H1 (cell line): Measurements from ENCODE around the gene WWC2.

Experiments
- CHD2 ChIP-seq: IDR thresholded peaks from 2 replicates; pipeline ENCODE4 v1.6.1; 2012; ENCODE audit warnings: low read length, improper control_type of control experiment
- EZH2 ChIP-seq: fragments of 200-600 bp; sonication (generic); IDR thresholded peaks from 2 replicates; pipeline ENCODE4 v1.7.1; 2012; ENCODE audit warnings: low read depth, mild to moderate bottlenecking, moderate library complexity, low read length, inconsistent platforms; ENCODE audit not compliant: severe bottlenecking
- KDM1A ChIP-seq: fragments of 200-600, 300-600 bp; sonication (generic); IDR thresholded peaks from 2 replicates; pipeline ENCODE4 v1.7.1; 2016; ENCODE audit warnings: mild to moderate bottlenecking, low read length, borderline replicate concordance
- POLR2AphosphoS5 ChIP-seq: IDR thresholded peaks from 2 replicates; pipeline ENCODE4 v1.6.1; 2011; ENCODE audit warnings: low read depth, low read length
- RFX5 ChIP-seq: IDR thresholded peaks from 2 replicates; pipeline ENCODE4 v1.6.1; 2011; ENCODE audit warnings: low read depth, low read length, improper control_type of control experiment, borderline replicate concordance
- ZNF274 ChIP-seq: IDR thresholded peaks from 2 replicates; pipeline ENCODE4 v1.7.0; 2012; ENCODE audit warnings: low read length, borderline replicate concordance; ENCODE audit errors: extremely low read depth
- TF ChIP-seq, protein P1 (sequence below): IDR thresholded peaks from 2 replicates; pipeline ENCODE4 v1.6.1; 2011; ENCODE audit warnings: low read depth, mild to moderate bottlenecking, low read length; ENCODE audit not compliant: insufficient read depth
- TF ChIP-seq, protein P2 (sequence below), 3 experiments: IDR thresholded peaks; 1 replicate in 2 of 3; 2 replicates in 1 of 3; pipeline versions ENCODE4 v1.5.1 to v1.6.1; 2011; ENCODE audit warnings: low read length in 3 of 3, mild to moderate bottlenecking in 3 of 3, inconsistent platforms in 2 of 3, low read depth in 1 of 3, moderate library complexity in 1 of 3; ENCODE audit not compliant: insufficient read depth in 1 of 3; ENCODE audit errors: control extremely low read depth in 1 of 3
- TF ChIP-seq, protein P3 (sequence below): IDR thresholded peaks from 2 replicates; pipeline ENCODE4 v1.6.1; 2011; ENCODE audit warnings: low read length, improper control_type of control experiment

DNA sequence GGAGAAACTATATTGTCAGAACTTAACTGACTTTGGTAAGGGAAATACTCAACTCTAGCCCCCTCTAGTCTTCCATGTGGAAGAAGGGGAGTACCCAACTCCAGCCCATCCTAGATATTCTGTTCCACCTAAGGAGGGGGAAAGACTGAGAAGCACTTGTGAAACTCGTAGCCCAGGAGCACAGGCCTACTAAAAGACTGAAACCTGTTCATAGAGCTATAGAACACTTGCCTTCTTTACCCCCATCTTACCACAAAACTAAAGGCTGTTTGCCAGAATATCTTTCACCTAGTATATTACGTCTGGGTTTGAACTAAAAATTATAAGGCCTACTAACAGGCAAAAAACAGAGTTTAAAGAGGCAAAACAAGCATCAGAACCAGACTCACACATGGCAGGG is 205.5 kb downstream of the WWC2 start:
- TF ChIP-seq, protein P1, sequence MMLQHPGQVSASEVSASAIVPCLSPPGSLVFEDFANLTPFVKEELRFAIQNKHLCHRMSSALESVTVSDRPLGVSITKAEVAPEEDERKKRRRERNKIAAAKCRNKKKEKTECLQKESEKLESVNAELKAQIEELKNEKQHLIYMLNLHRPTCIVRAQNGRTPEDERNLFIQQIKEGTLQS, result no peak
- TF ChIP-seq POLR2AphosphoS5, result no peak
- TF ChIP-seq KDM1A, result no peak
- TF ChIP-seq, protein P2, sequence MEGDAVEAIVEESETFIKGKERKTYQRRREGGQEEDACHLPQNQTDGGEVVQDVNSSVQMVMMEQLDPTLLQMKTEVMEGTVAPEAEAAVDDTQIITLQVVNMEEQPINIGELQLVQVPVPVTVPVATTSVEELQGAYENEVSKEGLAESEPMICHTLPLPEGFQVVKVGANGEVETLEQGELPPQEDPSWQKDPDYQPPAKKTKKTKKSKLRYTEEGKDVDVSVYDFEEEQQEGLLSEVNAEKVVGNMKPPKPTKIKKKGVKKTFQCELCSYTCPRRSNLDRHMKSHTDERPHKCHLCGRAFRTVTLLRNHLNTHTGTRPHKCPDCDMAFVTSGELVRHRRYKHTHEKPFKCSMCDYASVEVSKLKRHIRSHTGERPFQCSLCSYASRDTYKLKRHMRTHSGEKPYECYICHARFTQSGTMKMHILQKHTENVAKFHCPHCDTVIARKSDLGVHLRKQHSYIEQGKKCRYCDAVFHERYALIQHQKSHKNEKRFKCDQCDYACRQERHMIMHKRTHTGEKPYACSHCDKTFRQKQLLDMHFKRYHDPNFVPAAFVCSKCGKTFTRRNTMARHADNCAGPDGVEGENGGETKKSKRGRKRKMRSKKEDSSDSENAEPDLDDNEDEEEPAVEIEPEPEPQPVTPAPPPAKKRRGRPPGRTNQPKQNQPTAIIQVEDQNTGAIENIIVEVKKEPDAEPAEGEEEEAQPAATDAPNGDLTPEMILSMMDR (IDR thresholded peaks at IDR 0.05; ENCODE audit: control extremely low read depth in 1 of 3, insufficient read depth in 1 of 3, low read depth in 1 of 3, low read length in 3 of 3), result no peak
- TF ChIP-seq RFX5, result no peak
- TF ChIP-seq, protein P3, sequence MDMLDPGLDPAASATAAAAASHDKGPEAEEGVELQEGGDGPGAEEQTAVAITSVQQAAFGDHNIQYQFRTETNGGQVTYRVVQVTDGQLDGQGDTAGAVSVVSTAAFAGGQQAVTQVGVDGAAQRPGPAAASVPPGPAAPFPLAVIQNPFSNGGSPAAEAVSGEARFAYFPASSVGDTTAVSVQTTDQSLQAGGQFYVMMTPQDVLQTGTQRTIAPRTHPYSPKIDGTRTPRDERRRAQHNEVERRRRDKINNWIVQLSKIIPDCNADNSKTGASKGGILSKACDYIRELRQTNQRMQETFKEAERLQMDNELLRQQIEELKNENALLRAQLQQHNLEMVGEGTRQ, result no peak
- no peak for TF ChIP-seq ZNF274
- TF ChIP-seq EZH2, result no peak
- TF ChIP-seq CHD2, result no peak
